WTC11 (cell line): ENCODE results near the gene FEM1B.

Experiments used
- CBFB ChIP-seq: sonication (generic); formaldehyde crosslinking; IDR thresholded peaks from 2 replicates; pipeline ENCODE4 v1.8.1; 2022; ENCODE audit warnings: mild to moderate bottlenecking, low read depth, missing genetic modification reagents
- SMAD3 ChIP-seq: sonication (generic); formaldehyde crosslinking; IDR thresholded peaks from 2 replicates; pipeline ENCODE4 v1.8.0; 2022; ENCODE audit warnings: missing genetic modification reagents, mild to moderate bottlenecking, borderline replicate concordance
- ZNF263 ChIP-seq: sonication (generic); formaldehyde crosslinking; IDR thresholded peaks from 2 replicates; pipeline ENCODE4 v1.8.1; 2022; ENCODE audit warnings: low read depth, mild to moderate bottlenecking, moderate library complexity, missing genetic modification reagents
- TF ChIP-seq, protein P1 (sequence below): fragments of 200-600 bp; IDR thresholded peaks from 2 replicates; pipeline ENCODE4 v1.8.0; 2022; ENCODE audit warnings: antibody characterized with exemption
- TF ChIP-seq, protein P2 (sequence below): sonication (generic); formaldehyde crosslinking; IDR thresholded peaks from 2 replicates; pipeline ENCODE4 v1.8.1; 2022; ENCODE audit warnings: low read depth, missing genetic modification reagents, borderline replicate concordance

DNA sequence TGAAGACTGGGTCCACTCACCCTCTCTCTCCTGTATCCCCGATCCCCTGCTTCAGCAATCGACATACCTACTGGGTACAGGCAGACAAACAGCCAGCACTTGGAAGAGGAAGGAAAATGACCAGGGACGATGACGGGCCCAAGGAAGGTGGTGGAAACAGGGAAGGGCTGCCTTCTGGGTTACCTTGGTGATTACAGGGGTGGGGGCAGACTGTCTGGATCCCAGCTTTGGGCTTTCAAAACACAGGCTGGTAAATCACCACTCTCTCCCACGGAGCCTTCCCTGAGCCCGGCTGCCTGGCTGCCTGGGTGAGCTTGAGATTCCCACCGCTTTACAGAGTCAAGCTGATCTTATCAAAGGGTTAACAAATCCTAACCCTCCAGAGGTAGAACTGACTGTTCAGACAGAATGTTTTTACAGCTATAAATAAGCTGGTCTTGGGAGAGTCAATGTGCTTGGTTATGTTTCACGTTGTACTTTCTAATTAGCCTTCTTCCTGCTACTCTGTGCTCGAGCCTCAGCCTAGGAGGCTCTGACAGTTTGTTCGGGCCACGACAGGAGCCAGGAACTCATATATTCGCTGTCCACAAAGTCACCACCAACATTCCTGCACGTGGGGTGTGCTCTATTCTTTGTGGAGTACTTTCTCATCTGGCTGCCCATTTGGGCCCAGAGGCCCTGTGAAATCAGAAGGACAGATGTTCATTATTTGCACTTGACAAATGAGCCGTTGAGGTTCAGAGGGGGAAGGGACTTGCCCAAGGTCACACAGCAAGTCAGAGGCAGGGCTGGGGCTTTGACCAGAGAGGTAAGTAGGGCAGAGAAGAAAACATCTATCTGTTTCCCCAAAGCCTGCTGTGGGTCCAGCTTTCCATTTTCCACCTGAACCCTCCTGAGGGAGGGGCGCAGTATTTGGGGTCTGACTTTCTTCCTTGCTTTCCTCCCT is 63.5 kb downstream of the FEM1B start:
- TF ChIP-seq, protein P1, sequence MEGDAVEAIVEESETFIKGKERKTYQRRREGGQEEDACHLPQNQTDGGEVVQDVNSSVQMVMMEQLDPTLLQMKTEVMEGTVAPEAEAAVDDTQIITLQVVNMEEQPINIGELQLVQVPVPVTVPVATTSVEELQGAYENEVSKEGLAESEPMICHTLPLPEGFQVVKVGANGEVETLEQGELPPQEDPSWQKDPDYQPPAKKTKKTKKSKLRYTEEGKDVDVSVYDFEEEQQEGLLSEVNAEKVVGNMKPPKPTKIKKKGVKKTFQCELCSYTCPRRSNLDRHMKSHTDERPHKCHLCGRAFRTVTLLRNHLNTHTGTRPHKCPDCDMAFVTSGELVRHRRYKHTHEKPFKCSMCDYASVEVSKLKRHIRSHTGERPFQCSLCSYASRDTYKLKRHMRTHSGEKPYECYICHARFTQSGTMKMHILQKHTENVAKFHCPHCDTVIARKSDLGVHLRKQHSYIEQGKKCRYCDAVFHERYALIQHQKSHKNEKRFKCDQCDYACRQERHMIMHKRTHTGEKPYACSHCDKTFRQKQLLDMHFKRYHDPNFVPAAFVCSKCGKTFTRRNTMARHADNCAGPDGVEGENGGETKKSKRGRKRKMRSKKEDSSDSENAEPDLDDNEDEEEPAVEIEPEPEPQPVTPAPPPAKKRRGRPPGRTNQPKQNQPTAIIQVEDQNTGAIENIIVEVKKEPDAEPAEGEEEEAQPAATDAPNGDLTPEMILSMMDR = no peak
- TF ChIP-seq ZNF263 (CRISPR knock-in tag) (no peak), SMAD3 (CRISPR knock-in tag) (no peak), CBFB (no peak)
- TF ChIP-seq, protein P2, sequence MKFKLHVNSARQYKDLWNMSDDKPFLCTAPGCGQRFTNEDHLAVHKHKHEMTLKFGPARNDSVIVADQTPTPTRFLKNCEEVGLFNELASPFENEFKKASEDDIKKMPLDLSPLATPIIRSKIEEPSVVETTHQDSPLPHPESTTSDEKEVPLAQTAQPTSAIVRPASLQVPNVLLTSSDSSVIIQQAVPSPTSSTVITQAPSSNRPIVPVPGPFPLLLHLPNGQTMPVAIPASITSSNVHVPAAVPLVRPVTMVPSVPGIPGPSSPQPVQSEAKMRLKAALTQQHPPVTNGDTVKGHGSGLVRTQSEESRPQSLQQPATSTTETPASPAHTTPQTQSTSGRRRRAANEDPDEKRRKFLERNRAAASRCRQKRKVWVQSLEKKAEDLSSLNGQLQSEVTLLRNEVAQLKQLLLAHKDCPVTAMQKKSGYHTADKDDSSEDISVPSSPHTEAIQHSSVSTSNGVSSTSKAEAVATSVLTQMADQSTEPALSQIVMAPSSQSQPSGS = no peak
